Myocyte (in vitro differentiated cells): Measurements from ENCODE around the gene CYP11A1. TPM values are rescaled to one million over a fixed set of nuclear protein-coding genes. Genes with fewer than 3 reads are reported as not detected.

Experiments
- DNase-seq: peaks from one replicate; pipeline ENCODE4 v3.0.0-alpha.2; 2012; ENCODE audit warnings: low read depth
- total RNA-seq: library from RNA; depleted of rRNA; stranded (reverse); fragments of >200 nt; gene quantifications from 2 replicates; pipeline ENCODE4 v1.2.3, GENCODE V29; 2014

The CYP11A1 gene
- total RNA-seq, 1 donor from 2014 or later = not detected

- no peak for DNase-seq
These were observed 16.9 kb downstream of the CYP11A1 start for GRCh38 chr15:74350295-74351275.

- no peak for DNase-seq
These were observed 18.1 kb downstream of the CYP11A1 start for GRCh38 chr15:74349241-74349778.

GRCh38 chr15:74347757-74348250, 19.6 kb downstream of the CYP11A1 start:
- DNase-seq = no peak

GRCh38 chr15:74345051-74345450, 22.4 kb downstream of the CYP11A1 start:
- DNase-seq = no peak

GRCh38 chr15:74343797-74344127, 23.7 kb downstream of the CYP11A1 start:
- DNase-seq = no peak

DNA sequence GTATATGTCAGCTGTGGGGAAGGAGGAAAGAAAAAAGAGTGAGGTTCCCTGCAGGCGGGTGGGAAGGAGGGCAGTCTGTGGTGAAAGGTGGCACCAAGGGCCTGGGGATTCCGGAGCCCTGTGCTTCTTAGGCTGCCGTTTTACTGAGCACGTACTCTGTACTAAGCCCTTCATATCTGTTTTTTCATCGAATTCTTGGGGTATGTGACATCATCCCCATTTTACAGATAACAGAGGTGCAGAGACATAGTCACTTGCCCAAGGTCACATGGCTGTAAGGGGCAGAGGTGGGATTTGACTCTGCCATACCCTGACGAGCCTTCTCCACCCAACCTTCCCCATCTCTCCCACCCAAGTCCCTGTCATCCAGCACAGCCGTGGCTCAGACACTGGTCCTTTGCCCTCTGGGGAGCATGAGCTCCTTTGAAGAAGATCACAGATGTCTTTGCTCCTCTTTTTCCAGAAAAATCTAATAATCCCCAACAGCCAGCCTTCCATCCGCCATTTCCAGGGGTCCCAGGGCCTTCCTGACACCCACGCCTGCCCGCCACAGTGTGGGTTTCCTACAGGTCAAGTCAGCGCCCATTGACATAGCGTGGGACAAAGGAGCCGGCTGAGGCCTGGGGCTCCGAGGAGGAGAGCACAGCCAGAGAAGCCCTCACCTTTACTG, 24.2 kb downstream of the CYP11A1 start:
- DNase-seq = no peak

DNA sequence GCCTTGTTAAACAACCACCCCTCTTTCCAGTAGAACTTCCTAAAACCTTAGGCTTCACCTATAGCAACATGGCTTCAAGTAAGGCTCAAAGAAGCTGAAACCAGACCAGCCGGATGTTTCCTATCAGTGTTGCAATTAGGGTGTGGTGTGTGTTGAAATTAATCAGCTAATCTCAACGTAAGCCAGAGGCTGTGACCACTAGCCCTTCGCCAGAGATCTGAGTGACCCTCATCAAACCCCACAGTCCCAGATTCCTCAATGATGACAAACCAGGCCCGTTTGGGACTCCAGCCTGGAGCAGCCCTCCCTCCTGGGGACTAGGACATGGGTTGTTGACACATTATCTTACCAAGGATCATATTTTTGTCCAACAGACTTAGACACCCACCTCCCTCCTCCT, 27.3 kb downstream of the CYP11A1 start:
- DNase-seq = peak; percentile 47

GRCh38 chr15:74339371-74339770, 28.1 kb downstream of the CYP11A1 start:
- no peak for DNase-seq

- DNase-seq = no peak
These were observed 28.8 kb downstream of the CYP11A1 start for GRCh38 chr15:74338676-74339075.

DNA sequence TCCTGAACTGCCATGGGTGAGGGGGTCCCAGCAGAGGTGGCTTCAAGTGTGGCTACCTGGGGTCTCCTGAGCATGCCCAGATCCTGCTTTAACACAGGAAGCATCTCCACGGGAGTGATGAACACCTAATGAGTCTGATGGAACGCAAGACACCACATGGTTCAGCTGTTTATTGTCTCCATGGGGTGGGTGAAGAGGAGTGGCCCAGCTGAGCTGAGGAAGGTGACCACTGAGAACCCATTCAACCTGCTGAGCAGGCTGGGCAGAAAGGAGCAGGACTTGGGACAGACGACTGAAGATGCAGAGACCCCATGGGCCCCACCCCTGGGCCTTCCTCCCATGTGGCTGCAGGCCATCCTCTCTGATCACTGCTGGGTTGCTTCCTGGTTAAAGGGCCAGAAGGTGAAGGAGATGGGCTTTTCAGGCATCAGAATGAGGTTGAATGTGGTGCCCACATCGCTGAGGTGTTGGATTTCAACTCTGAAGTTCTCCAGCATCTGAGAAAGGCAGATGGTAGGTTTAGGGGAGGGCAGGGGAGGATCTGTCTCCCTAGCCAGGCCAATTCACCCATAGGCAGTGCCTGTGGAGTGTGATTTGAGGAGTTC, 29.7 kb downstream of the CYP11A1 start:
- no peak for DNase-seq

- DNase-seq = no peak
These were observed 30.3 kb downstream of the CYP11A1 start for GRCh38 chr15:74337146-74337545.

DNA sequence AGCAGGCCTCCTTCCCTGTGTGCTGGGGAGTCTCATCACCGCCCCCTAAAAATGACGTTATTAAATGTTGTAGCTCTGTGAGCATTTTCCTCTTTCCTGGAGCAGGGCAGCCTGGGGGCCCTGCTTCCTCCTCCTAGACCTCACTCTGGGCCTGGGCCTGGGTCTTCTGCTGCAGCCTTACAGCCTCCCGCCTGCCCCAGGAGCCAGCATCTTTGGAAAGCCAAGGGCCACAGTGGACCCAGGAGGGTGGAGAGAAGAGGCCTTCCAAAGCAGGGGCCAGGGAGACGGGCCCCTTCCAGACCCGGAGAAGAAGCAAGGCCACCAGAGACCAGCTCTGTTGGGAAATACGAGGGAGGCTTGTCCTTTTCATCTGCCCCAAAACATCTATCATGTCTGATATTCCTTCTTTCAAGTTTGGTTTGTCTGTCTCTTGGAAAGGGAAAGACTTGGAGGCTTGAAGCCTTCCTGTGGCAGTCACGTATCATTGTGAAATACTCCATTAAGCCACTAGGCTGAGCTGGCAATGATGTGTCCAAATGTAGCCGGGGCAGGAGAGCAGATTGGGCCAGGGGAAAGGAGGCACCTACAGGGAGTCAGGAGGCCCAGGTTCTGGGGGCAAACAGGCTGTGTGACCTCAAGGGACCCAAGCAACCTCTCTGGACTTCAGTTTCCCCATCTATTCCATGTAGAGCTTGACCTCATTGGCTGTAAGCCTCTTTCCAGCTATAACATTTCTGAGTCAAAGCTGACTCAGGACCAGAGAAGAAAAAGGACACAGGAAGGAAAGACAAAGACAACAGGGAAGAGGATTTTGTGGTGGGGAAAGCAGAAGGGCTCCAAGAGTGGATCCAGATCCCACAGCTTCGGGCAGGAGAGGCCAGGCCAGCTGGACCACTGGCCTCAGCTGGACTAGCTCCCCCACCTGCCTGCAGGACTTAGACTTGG, 31.1 kb downstream of the CYP11A1 start:
- DNase-seq = no peak

DNA sequence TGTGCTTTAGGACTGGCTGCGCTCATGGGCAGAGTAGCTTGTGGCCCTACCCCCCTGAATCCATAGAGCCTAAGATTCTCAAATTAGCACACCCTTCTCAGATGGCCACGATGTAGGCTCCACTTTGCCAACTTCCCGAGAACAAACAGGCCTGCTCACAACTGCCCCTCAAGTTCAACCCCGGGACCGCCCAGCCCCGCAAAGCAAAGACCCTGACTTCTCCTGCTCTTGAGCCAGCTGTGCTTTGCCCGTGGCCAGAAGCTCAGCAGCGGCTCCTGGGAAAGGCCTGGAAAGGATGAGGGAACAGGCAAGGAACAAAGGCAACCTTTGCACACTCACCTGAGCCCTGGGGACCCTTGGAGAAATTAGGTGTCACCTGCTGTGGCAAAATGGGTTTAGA, 32.0 kb downstream of the CYP11A1 start:
- DNase-seq = no peak

DNA sequence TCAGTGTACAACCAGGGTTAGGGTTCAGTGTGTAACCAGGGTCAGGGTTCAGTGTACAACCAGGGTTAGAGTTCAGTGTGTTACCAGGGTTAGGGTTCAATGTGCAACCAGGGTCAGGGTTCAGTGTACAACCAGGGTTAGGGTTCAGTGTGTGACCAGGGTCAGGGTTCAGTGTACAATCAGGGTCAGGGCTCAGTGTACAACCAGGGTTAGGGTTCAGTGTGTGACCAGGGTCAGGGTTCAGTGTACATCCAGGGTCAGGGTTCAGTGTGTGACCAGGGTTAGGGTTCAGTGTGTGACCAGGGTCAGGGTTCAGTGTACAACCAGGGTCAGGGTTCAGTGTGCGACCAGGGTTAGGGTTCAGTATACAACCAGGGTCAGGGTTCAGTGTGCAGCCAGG, 33.3 kb downstream of the CYP11A1 start:
- no peak for DNase-seq

DNA sequence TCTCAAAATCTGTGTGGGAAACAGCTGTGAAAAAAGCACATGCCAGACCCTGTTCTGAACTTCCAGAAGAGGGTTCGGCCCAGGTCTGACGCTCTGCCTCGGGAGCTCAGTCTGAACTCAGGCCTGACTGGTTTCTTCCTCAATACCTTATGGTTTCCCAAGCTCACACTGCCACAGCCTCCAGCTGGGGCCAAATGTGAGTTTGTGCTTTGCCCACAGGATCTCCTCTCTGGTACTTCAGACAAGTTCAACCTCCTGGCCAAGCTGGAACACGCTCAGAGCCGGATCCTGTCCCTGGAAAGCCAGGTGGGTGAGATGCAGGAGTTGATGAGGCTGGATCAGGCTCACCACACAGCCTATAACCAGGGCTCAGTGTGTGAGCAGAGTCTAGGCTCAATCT, 33.8 kb downstream of the CYP11A1 start:
- DNase-seq = no peak

GRCh38 chr15:74333093-74333492, 34.4 kb downstream of the CYP11A1 start:
- no peak for DNase-seq

DNA sequence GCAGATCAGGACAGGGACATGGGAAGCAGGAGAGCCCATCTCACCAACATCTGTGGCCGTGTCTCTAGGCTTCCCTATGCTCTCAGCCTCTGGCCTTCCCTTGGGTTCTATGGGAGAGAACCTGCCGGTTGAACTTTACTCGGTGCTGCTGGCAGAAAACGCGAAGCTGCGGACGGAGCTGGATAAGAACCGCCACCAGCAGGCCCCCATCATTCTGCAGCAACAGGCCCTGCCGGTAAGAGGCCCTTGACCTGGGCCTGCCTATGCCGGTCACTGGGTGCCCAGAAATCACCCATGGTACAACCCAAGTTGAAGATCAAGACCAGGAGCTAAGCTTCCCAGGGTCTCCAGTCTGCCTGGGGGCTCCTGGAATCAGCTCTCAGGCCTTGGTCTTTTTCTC, 34.8 kb downstream of the CYP11A1 start:
- DNase-seq = no peak

DNA sequence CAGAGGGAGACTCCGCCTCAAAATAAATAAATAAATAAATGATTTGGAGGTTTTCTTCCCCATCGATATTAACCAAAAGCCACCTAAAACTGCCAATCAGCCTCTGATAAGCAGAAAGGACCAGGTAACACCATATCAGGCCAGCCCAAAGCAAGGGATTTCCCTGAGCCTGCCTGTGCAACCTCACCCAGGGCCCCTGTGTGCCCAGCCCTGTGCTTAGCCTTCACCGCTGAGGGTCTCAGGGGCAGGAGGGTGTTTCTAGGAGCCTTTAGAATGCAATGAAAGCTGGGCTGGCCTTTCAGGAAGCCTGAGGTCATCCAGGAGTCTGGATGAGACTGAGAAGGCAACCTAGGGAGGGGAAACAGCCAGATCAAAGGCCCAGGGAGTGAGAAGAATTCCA, 35.4 kb downstream of the CYP11A1 start:
- no peak for DNase-seq

DNA sequence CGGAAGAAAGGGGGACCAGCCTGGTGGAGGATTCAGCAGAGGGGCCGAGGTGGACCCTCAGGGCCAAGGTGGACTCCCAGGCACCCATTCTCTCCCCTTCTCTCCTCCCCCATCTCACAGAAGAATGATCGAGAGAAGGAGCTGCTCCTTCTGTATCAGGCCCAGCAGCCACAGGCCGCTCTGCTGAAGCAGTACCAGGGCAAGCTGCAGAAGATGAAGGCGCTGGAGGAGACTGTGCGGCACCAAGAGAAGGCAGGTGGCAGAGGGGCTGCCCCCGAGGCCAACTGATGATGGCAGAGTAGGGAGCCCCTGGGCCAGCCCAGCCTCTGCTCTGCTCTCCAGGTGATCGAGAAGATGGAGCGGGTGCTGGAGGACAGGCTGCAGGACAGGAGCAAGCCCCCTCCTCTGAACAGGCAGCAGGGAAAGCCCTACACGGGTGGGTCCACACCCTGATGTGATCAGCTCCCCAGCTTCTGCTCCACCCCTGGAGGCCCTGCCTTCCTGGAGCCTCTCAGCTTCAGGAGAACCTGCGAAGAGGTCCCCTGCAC, 36.5 kb downstream of the CYP11A1 start:
- DNase-seq = no peak

GRCh38 chr15:74328331-74329056, 39.0 kb downstream of the CYP11A1 start:
- no peak for DNase-seq
